Lung (tissue), 12 donors: ENCODE data around the gene PEPD. TPM values are rescaled to one million over a fixed set of nuclear protein-coding genes. Genes with fewer than 3 reads are reported as not detected.

Source experiments
- ATAC-seq: fragments of 200-7000 bp; cut with Tn5 transposase; one replicate; pipeline ENCODE4 v1.9.1; 2020; ENCODE audit warnings: moderate number of reproducible peaks; ENCODE audit not compliant: insufficient read depth, low FRiP score
- DNase-seq, 3 donors: peaks; one replicate each; pipeline ENCODE4 v3.0.0-alpha.2; 2013 to 2017
- H3K27ac ChIP-seq, 2 donors: one replicate each; pipeline ENCODE4 v1.5.1; 2013; ENCODE audit warnings: mild to moderate bottlenecking in 2 of 2, moderate library complexity in 2 of 2, control low read depth in 1 of 2, inconsistent platforms in 1 of 2, low read depth in 1 of 2, low read length in 1 of 2
- H3K27me3 ChIP-seq, 3 donors: one replicate each; pipeline ENCODE4 v1.5.1; 2013; ENCODE audit warnings: low read length in 2 of 3; ENCODE audit not compliant: control insufficient read depth in 3 of 3, insufficient read depth in 3 of 3
- H3K36me3 ChIP-seq, 4 donors: one replicate each; pipeline ENCODE4 v1.5.1; 2013; ENCODE audit warnings: low read length in 4 of 4, mild to moderate bottlenecking in 1 of 4, moderate library complexity in 1 of 4; ENCODE audit not compliant: control insufficient read depth in 4 of 4, insufficient read depth in 4 of 4
- H3K4me1 ChIP-seq, 5 donors: one replicate each; pipeline ENCODE4 v1.5.1; 2013; ENCODE audit warnings: low read length in 5 of 5, mild to moderate bottlenecking in 2 of 5, moderate library complexity in 1 of 5; ENCODE audit not compliant: control insufficient read depth in 5 of 5, insufficient read depth in 5 of 5
- H3K4me3 ChIP-seq: one replicate; pipeline ENCODE4 v1.5.1; 2013; ENCODE audit warnings: mild to moderate bottlenecking, control low read depth, moderate library complexity
- H3K9ac ChIP-seq, 2 donors: one replicate each; pipeline ENCODE4 v1.5.1; 2013; ENCODE audit warnings: low read length in 2 of 2, control low read depth in 1 of 2; ENCODE audit not compliant: insufficient read depth in 1 of 2
- H3K9me3 ChIP-seq, 4 donors: one replicate each; pipeline ENCODE4 v1.5.1; 2013; ENCODE audit warnings: low read length in 3 of 4, mild to moderate bottlenecking in 1 of 4, moderate library complexity in 1 of 4; ENCODE audit not compliant: control insufficient read depth in 4 of 4, insufficient read depth in 3 of 4
- WGBS, 2 donors: extraction: QIAGEN DNeasy Blood & Tissue Kit; methylation state at CpG; one replicate each; pipeline ENCODE4 v1.1.7; 2013; 5-methylcytosine and 5-hydroxymethylcytosine counted together
- polyA plus RNA-seq, 2 donors: library from polyadenylated mRNA; stranded (reverse); fragments of 200-250 nt; gene quantifications; one replicate each; pipeline ENCODE4 v1.2.1, GENCODE V29; 2013
- total RNA-seq, 2 donors: library from RNA; depleted of rRNA in 1 of 2; stranded (reverse); fragments of >200 nt in 1 of 2; gene quantifications; one replicate each; pipeline ENCODE4 v1.2.1, GENCODE V29; 2014 to 2021
- TF ChIP-seq, protein P1 (sequence below): IDR thresholded peaks from 2 replicates; pipeline ENCODE4 v1.5.1; 2012; ENCODE audit warnings: mild to moderate bottlenecking; ENCODE audit errors: control extremely low read depth, extremely low read depth
- donor health status: control.
- donor health status: control.
- donor health status: Bipolar disorder and iron deficiency.
- donor health status: healthy.
- donor health status: DM: yes; HTN: yes; CAD: no.

Gene PEPD
- total and polyA plus RNA-seq, 4 donors, result 29.6 to 88.2 (median 73.4) TPM

DNA sequence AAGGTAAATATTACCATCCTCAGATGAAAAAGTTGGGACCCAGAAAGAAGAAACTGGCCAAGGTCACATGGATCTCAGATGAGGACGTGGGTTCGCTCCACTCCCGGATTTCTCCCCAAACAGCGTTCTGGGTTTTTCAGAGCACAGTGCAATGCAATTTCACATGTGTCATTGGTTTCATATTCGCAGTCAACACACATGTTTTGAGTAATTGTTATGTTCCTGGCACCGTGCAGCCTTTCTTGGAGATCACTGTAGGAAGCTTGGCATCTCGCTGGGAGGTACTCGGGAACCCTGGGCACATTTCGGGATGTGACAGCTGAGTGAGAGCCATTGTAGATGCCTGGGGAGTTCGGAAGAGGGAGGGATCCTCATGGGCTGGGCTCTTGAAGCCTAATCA lies 174.3 kb downstream of the PEPD start:
- Histone ChIP-seq H3K4me3 (no peak overlapping the region), H3K9me3 (no peaks in the 10 kb centered on the region), H3K4me1 (no peaks in the 10 kb centered on the region), H3K9ac (no peak overlapping the region), H3K27ac (no peak overlapping the region), H3K36me3 (no peaks in the 10 kb centered on the region), H3K27me3 (peaks cover 0 to 3% (median 0%) of the 10 kb centered on the region in 3 donors)
- ATAC-seq, result no peak
- TF ChIP-seq, protein P1, sequence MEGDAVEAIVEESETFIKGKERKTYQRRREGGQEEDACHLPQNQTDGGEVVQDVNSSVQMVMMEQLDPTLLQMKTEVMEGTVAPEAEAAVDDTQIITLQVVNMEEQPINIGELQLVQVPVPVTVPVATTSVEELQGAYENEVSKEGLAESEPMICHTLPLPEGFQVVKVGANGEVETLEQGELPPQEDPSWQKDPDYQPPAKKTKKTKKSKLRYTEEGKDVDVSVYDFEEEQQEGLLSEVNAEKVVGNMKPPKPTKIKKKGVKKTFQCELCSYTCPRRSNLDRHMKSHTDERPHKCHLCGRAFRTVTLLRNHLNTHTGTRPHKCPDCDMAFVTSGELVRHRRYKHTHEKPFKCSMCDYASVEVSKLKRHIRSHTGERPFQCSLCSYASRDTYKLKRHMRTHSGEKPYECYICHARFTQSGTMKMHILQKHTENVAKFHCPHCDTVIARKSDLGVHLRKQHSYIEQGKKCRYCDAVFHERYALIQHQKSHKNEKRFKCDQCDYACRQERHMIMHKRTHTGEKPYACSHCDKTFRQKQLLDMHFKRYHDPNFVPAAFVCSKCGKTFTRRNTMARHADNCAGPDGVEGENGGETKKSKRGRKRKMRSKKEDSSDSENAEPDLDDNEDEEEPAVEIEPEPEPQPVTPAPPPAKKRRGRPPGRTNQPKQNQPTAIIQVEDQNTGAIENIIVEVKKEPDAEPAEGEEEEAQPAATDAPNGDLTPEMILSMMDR, result no peak
- WGBS, 2 donors, result 85 to 91% methylated on average over 10 of the region's 10 CpGs
- DNase-seq, result no peak

DNA sequence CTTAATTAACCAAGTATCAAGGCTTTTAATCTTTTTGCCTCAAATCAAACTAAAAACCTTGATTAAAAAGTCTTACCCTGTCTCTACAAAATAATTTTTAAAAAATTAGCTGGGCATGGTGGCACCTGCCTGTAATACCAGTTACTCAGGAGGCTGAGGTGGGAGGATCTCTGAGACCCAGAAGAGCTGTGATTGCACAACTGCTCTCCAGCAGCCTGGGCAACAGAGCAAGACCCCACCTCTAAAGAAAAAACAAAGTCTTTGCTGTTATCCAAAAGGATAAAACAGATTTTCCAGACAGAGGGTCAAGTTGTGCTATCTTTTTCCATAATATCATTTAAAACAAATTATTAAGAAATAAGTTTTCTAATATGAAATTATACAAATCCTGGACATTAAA lies 174.9 kb downstream of the PEPD start:
- no peak for DNase-seq
- H3K4me3 ChIP-seq, result no peak overlapping the region
- TF ChIP-seq, protein P1, result no peak
- H3K27ac ChIP-seq, result no peak overlapping the region
- H3K27me3 ChIP-seq, result peaks cover 0 to 3% (median 0%) of the 10 kb centered on the region in 3 donors
- H3K9ac ChIP-seq, result no peak overlapping the region
- no peak for ATAC-seq
- H3K9me3 ChIP-seq, result no peaks in the 10 kb centered on the region
- H3K36me3 ChIP-seq, result no peaks in the 10 kb centered on the region
- H3K4me1 ChIP-seq, result no peaks in the 10 kb centered on the region

DNA sequence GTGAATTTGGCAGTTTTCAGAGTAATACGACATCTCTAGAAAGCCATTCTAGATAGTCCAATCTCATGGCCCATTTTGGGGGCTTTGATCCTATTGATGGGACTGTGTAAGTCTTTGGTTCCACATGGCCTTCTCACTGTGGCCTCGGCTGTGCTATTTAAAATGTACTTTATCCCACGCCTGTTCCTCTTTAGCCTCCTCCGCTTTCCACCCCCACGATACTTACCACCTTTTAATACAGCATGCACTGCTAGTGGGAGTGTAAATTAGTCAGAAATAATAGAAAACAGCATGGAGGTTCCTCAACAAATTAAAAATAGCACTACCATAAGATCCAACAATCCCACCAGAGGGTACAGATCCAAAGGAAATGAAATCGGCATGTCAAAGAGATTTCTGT lies 176.4 kb downstream of the PEPD start:
- no peak overlapping the region for H3K4me3 ChIP-seq
- H3K4me1 ChIP-seq, result no peaks in the 10 kb centered on the region
- H3K27ac ChIP-seq, result no peak overlapping the region
- peaks cover 0 to 3% (median 3%) of the 10 kb centered on the region in 3 donors for H3K27me3 ChIP-seq
- 90 to 94% methylated on average over 6 of the region's 6 CpGs for whole genome bisulfite sequencing, 2 donors
- no peaks in the 10 kb centered on the region for H3K36me3 ChIP-seq
- TF ChIP-seq, protein P1, result no peak
- H3K9ac ChIP-seq, result no peak overlapping the region
- no peak for ATAC-seq
- no peaks in the 10 kb centered on the region for H3K9me3 ChIP-seq
- no peak for DNase-seq

DNA sequence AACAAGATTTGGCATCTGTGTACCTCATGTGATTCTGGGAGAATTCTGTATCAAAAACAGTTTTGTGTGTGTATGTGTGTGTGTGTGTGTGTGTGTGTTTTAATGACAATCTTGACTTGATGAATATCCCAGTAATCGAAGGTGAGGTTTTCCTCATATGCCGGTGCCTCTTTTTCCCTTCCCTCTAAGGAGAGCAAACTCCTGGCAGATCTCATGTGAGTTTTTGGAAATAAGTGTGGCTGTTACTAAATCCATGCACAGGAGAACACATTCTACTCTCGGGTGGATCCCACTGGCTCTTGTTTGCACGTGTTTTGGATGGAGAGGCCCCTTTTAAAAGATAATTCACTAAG lies 177.0 kb downstream of the PEPD start:
- no peak overlapping the region for H3K4me3 ChIP-seq
- peaks cover 0 to 3% (median 0%) of the 10 kb centered on the region in 3 donors for H3K27me3 ChIP-seq
- H3K9me3 ChIP-seq, result no peaks in the 10 kb centered on the region
- no peak overlapping the region for H3K9ac ChIP-seq
- ATAC-seq, result no peak
- H3K4me1 ChIP-seq, result no peaks in the 10 kb centered on the region
- DNase-seq, result peak in 1 of 3 donors; percentile 0
- H3K27ac ChIP-seq, result no peak overlapping the region
- H3K36me3 ChIP-seq, result no peaks in the 10 kb centered on the region
- 58 to 69% methylated on average over 4 of the region's 4 CpGs for WGBS, 2 donors
- TF ChIP-seq, protein P1, result no peak
